Nephron progenitor cell (in vitro differentiated cells): ENCODE measurements around the gene CISD2.
"Not testable (repeated sequence)": the region's sequence is repeated elsewhere in the genome, so short reads cannot be mapped to it uniquely, and the experiment has no call there.

Experiments
- DNase-seq: peaks from one replicate; pipeline ENCODE4 v3.0.0; 2021
- H3K27ac Mint-ChIP-seq: 2 replicates; pipeline ENCODE4 v1.8.0; 2021; ENCODE audit warnings: mild to moderate bottlenecking, moderate library complexity, mixed read lengths
- H3K27me3 Mint-ChIP-seq: 2 replicates; pipeline ENCODE4 v1.8.0; 2021; ENCODE audit warnings: mild to moderate bottlenecking, low read depth, mixed read lengths; ENCODE audit not compliant: poor library complexity
- H3K36me3 Mint-ChIP-seq: 2 replicates; pipeline ENCODE4 v1.8.0; 2021; ENCODE audit warnings: low read depth, mixed read lengths
- H3K4me1 Mint-ChIP-seq: 2 replicates; pipeline ENCODE4 v1.8.0; 2021; ENCODE audit warnings: mixed read lengths
- H3K4me3 Mint-ChIP-seq: 2 replicates; pipeline ENCODE4 v1.8.0; 2021; ENCODE audit warnings: mild to moderate bottlenecking, moderate library complexity, mixed read lengths
- H3K9me3 Mint-ChIP-seq: 2 replicates; pipeline ENCODE4 v1.8.0; 2021; ENCODE audit warnings: mild to moderate bottlenecking, moderate library complexity, mixed read lengths
- TF ChIP-seq, protein P1 (sequence below): fragments of 200-600 bp; sonication (generic); IDR thresholded peaks from 2 replicates; pipeline ENCODE4 v1.5.0; 2021; ENCODE audit warnings: antibody characterized with exemption

The CISD2 gene, protein sequence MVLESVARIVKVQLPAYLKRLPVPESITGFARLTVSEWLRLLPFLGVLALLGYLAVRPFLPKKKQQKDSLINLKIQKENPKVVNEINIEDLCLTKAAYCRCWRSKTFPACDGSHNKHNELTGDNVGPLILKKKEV

DNA sequence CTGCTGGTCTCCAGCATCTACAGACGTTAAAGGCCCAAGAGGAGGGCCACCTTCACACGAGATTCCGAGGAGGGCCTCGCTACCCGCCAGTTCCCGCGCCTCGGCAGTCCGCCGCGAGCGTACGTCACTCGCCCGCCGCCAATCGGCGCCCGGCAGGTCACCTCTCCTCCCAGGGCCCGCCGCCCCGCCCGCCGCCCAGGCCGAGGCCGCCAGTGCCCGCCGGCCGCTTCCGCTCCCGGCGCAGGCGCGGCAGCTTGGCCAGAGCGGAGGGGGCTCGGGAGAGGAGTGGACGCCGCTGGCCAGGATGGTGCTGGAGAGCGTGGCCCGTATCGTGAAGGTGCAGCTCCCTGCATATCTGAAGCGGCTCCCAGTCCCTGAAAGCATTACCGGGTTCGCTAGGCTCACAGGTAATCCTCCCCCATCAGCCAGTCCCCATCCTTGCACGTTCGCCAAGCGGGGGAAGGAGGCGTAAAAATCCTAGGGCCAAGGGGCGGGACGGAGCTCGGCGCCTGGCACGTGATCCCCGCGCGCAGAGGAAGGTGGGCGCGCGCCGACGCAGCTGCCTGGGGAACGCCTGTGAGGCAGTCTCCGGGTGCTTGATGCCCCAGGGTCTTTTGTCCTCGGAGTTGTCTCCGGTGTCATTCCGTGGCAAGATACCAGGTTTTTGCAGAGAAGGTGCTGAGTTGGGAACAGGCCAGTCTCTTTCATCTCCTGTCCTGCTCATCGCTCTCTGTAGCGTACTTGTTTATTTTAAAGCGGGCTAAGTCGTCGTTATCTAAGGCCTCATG is at the start of gene CISD2:
TSS of gene CISD2 (plus strand) at position 212 of the 788 bp plus-strand sequence. CDS start at position 305, 93 bp downstream.
- H3K4me1 Mint-ChIP-seq = peaks cover 50% of the 10 kb centered on the region
- H3K36me3 Mint-ChIP-seq = peaks cover 52% of the 10 kb centered on the region
- H3K4me3 Mint-ChIP-seq = peak within 1 kb of the TSS; percentile 94
- TF ChIP-seq, protein P1, sequence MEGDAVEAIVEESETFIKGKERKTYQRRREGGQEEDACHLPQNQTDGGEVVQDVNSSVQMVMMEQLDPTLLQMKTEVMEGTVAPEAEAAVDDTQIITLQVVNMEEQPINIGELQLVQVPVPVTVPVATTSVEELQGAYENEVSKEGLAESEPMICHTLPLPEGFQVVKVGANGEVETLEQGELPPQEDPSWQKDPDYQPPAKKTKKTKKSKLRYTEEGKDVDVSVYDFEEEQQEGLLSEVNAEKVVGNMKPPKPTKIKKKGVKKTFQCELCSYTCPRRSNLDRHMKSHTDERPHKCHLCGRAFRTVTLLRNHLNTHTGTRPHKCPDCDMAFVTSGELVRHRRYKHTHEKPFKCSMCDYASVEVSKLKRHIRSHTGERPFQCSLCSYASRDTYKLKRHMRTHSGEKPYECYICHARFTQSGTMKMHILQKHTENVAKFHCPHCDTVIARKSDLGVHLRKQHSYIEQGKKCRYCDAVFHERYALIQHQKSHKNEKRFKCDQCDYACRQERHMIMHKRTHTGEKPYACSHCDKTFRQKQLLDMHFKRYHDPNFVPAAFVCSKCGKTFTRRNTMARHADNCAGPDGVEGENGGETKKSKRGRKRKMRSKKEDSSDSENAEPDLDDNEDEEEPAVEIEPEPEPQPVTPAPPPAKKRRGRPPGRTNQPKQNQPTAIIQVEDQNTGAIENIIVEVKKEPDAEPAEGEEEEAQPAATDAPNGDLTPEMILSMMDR = no peak
- peaks cover 6% of the 10 kb centered on the region for H3K27me3 Mint-ChIP-seq
- peaks cover 20% of the 10 kb centered on the region for H3K9me3 Mint-ChIP-seq
- peak; percentile 90 for DNase-seq
- H3K27ac Mint-ChIP-seq = peak within 1 kb of the TSS; percentile 99

DNA sequence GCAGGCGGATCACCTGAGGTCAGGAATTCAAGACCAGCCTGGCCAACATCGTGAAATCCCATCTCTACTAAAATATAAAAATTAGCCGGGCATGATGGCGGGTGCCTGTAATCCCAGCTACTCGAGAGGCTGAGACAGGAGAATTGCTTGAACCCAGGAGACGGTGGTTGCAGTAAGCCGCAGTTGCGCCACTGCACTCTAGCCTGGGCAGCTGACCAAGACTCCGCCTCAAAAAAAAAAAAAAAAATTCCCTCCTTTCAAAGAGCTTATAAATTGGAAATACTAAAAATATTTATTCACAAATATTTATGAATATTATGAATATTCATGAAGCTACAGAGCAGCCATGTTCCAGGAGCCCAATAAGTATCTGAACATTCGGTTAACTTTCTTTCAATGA is 49.7 kb upstream of the CISD2 start:
- H3K9me3 Mint-ChIP-seq = peaks cover 44% of the 10 kb centered on the region
- peaks cover 42% of the 10 kb centered on the region for H3K4me1 Mint-ChIP-seq
- peaks cover 88% of the 10 kb centered on the region for H3K36me3 Mint-ChIP-seq
- not testable (repeated sequence) for H3K27ac Mint-ChIP-seq, H3K27me3 Mint-ChIP-seq, H3K4me3 Mint-ChIP-seq, DNase-seq

DNA sequence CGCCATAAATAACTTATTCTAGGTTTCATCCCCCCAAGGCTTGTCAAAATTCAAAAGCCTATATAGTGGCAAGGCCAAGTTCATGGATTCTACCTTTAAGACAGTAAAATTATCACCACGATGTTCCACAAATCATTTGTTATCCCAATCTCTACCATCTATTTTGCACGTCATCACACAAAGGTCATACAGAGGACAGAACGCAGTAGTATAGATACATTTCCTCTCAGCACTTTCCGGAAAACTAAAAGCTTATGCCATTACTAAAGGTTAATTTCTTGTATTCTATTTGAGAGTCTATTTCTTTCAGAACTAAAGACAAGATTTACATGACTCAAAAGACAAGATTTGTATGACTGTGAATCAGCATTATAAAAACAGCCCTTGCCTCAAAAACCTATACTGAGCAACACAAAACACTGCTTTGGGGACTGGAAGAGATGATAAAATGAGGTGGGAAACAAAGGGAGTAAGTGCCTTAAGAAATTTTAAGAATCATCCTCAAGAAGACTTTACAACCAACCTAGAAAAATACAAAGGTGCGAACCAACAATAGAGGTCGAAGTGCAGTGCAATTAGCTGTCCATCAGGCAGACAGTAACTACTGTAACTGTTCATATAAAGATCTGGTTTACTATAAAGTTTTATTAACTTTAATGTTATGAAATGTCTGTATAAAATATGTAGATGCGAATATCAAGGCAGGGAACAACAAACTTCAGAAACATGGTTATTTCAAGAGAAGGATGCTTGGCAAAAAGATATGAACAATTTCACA is 49.0 kb upstream of the CISD2 start:
- peaks cover 44% of the 10 kb centered on the region for H3K9me3 Mint-ChIP-seq
- H3K4me1 Mint-ChIP-seq = peaks cover 42% of the 10 kb centered on the region
- peaks cover 83% of the 10 kb centered on the region for H3K36me3 Mint-ChIP-seq
- peak overlapping the region; percentile 38 for H3K4me3 Mint-ChIP-seq
- TF ChIP-seq, protein P1 = no peak
- no peak overlapping the region for H3K27ac Mint-ChIP-seq
- H3K27me3 Mint-ChIP-seq = no peaks in the 10 kb centered on the region
- no peak for DNase-seq

DNA sequence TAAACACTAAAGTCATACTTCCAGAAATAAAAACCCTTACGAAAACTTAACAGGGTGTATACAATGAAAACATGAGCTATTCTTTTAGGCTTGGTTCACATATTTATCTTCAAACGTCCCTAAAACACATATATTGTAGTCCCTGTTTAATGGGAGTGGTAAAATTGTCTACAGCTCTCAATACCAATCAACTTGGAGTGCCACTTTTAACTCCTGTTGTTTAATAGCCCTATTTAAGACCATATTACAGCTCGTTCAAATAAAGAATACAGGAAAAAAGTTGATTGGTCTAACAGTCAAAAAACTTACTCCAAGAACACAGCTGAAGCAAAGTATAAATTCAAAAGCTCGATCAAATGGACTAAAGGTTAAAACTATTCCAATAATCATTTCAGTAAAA is 45.3 kb upstream of the CISD2 start:
- DNase-seq = no peak
- Mint-ChIP-seq H3K9me3 (peaks cover 30% of the 10 kb centered on the region), H3K27me3 (no peaks in the 10 kb centered on the region), H3K36me3 (peaks cover 52% of the 10 kb centered on the region), H3K4me3 (no peak overlapping the region), H3K27ac (no peak overlapping the region), H3K4me1 (peaks cover 31% of the 10 kb centered on the region)
- TF ChIP-seq, protein P1 = no peak

DNA sequence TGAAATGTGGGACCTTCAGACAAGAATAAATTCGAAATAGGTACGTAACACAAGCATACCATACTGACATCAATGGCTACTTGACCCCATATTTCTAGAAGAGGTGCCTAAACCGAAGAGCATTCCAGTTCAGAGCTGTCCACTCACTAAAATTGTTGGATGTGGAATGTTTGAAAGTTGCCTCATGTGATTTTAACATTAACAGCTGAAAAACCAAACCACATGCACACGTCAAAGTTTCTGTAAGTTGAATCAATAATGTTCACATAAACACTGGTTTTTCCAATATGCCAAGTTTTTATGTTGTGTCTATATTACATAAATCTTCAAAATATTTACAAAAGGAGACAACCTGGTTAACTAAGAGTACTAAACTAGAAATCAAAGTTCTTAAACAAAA is 44.9 kb upstream of the CISD2 start:
- no peak for DNase-seq
- Mint-ChIP-seq H3K27me3 (no peaks in the 10 kb centered on the region), H3K4me3 (no peak overlapping the region), H3K4me1 (peaks cover 31% of the 10 kb centered on the region), H3K9me3 (peaks cover 30% of the 10 kb centered on the region), H3K27ac (no peak overlapping the region), H3K36me3 (peaks cover 47% of the 10 kb centered on the region)
- TF ChIP-seq, protein P1 = no peak

DNA sequence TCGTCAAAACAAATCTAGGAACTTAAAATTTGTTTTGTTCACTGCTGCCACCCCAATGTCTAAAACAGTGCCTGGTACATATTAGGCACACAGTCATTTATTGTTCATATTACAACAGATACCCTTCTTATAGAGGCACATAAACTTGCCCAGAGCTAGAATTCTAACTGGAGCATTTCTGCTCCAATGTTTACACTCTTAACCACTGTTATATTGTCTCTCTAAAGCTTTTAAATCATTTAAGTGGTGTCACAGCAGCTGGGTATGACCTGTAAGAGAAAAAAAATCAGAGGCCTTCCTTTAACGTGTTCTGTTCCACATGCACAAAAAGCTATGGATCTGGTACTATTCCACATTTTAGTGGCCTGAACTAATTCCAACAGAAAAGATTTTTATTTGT is 44.4 kb upstream of the CISD2 start:
- H3K36me3 Mint-ChIP-seq = peaks cover 45% of the 10 kb centered on the region
- H3K27ac Mint-ChIP-seq = peak overlapping the region; percentile 63
- no peak overlapping the region for H3K4me3 Mint-ChIP-seq
- H3K27me3 Mint-ChIP-seq = no peaks in the 10 kb centered on the region
- peaks cover 30% of the 10 kb centered on the region for H3K9me3 Mint-ChIP-seq
- TF ChIP-seq, protein P1 = no peak
- H3K4me1 Mint-ChIP-seq = peaks cover 33% of the 10 kb centered on the region
- DNase-seq = no peak
